IMR-90 (cell line): ENCODE measurements around the gene PRKCA. TPM values are rescaled to one million over a fixed set of nuclear protein-coding genes. Genes with fewer than 3 reads are reported as not detected.

ENCODE experiments used
- ATAC-seq: fragments of 200-7000 bp; cut with Tn5 transposase; 2 replicates; pipeline ENCODE4 v1.9.1; 2020; ENCODE audit warnings: low read depth, mild to moderate bottlenecking, moderate library complexity
- BruUV-seq: library from RNA; stranded (reverse); fragments of 400-500 nt; replicated peaks from 2 replicates; lab custom pipeline; 2021; lab: Mats Ljungman, UMichigan
- CTCF ChIA-PET: fragments of 300-600 bp; formaldehyde crosslinking; extraction: SDS; loops from one replicate; lab custom pipeline; 2021; ENCODE audit warnings: antibody characterized with exemption; lab: Yijun Ruan, JAX
- POLR2A ChIA-PET: fragments of 300-600 bp; sonication (Branson Sonifier 250); formaldehyde crosslinking; loops from one replicate; lab custom pipeline; 2022; ENCODE audit warnings: antibody characterized with exemption; ENCODE audit not compliant: unreplicated experiment; lab: Charles Lee
- DNase-seq: peaks from one replicate; pipeline ENCODE4 v3.0.0; 2013
- H2AFZ ChIP-seq: replicated peaks from 2 replicates; pipeline ENCODE3; 2013; ENCODE audit warnings: low read length, mild to moderate bottlenecking; ENCODE audit not compliant: poor library complexity
- H2AK5ac ChIP-seq: 2 replicates; pipeline ENCODE4 v1.6.1; 2013; ENCODE audit warnings: low read depth, low read length, inconsistent platforms
- H2AK9ac ChIP-seq: replicated peaks from 2 replicates; pipeline ENCODE3; 2013; ENCODE audit warnings: mild to moderate bottlenecking, low read depth, low read length, moderate library complexity; ENCODE audit not compliant: poor library complexity
- H2BK120ac ChIP-seq: 2 replicates; pipeline ENCODE4 v1.6.1; 2013; ENCODE audit warnings: low read depth, low read length, inconsistent platforms
- H2BK15ac ChIP-seq: 3 replicates; pipeline ENCODE4 v1.6.1; 2013; ENCODE audit warnings: low read depth, low read length, inconsistent platforms
- H2BK20ac ChIP-seq: 2 replicates; pipeline ENCODE4 v1.6.1; 2013; ENCODE audit warnings: low read depth, mild to moderate bottlenecking, inconsistent platforms, low read length, moderate library complexity
- H2BK5ac ChIP-seq: 2 replicates; pipeline ENCODE4 v1.6.1; 2013; ENCODE audit warnings: mild to moderate bottlenecking, low read depth, low read length, inconsistent platforms; ENCODE audit not compliant: poor library complexity, severe bottlenecking
- H3K14ac ChIP-seq: replicated peaks from 2 replicates; pipeline ENCODE4 v1.6.1; 2013; ENCODE audit warnings: low read depth, low read length, inconsistent platforms
- H3K18ac ChIP-seq: 2 replicates; pipeline ENCODE4 v1.6.1; 2013; ENCODE audit warnings: low read depth, low read length, control low read depth
- H3K23ac ChIP-seq: 2 replicates; pipeline ENCODE4 v1.6.1; 2013; ENCODE audit warnings: low read depth, low read length, inconsistent platforms
- H3K27ac ChIP-seq: 2 replicates; pipeline ENCODE4 v1.5.1; 2013; ENCODE audit warnings: mild to moderate bottlenecking, control low read depth, low read length; ENCODE audit not compliant: insufficient read depth
- H3K27me3 ChIP-seq: 2 replicates; pipeline ENCODE4 v1.6.1; 2013; ENCODE audit warnings: low read length; ENCODE audit not compliant: control insufficient read depth, insufficient read depth
- H3K36me3 ChIP-seq: 2 replicates; pipeline ENCODE4 v1.6.1; 2013; ENCODE audit warnings: low read length, mixed read lengths; ENCODE audit not compliant: control insufficient read depth, insufficient read depth
- H3K4ac ChIP-seq: 2 replicates; pipeline ENCODE4 v1.6.1; 2013; ENCODE audit warnings: low read depth, low read length, inconsistent platforms
- H3K4me1 ChIP-seq: 2 replicates; pipeline ENCODE4 v1.6.1; 2013; ENCODE audit warnings: low read length, mixed read lengths; ENCODE audit not compliant: control insufficient read depth, insufficient read depth
- H3K4me2 ChIP-seq: 2 replicates; pipeline ENCODE4 v1.6.1; 2013; ENCODE audit warnings: low read depth, mild to moderate bottlenecking, control low read depth, low read length, moderate library complexity
- H3K4me3 ChIP-seq: 2 replicates; pipeline ENCODE4 v1.5.1; 2013; ENCODE audit warnings: low read depth, mild to moderate bottlenecking, control low read depth, low read length, moderate library complexity; ENCODE audit not compliant: insufficient read depth
- H3K56ac ChIP-seq: 2 replicates; pipeline ENCODE4 v1.6.1; 2013; ENCODE audit warnings: low read length, inconsistent platforms; ENCODE audit not compliant: insufficient read depth; ENCODE audit errors: extremely low read depth
- H3K79me1 ChIP-seq, 2 experiments: 2 replicates each; pipeline ENCODE4 v1.6.1; 2013; ENCODE audit warnings: low read length in 2 of 2, inconsistent platforms in 1 of 2, low read depth in 1 of 2
- H3K9ac ChIP-seq: 2 replicates; pipeline ENCODE4 v1.6.1; 2013; ENCODE audit warnings: low read depth, low read length, control low read depth
- H3K9me1 ChIP-seq: 2 replicates; pipeline ENCODE4 v1.6.1; 2013; ENCODE audit warnings: low read length, inconsistent platforms; ENCODE audit not compliant: insufficient read depth
- H3K9me3 ChIP-seq: 2 replicates; pipeline ENCODE4 v1.6.1; 2013; ENCODE audit warnings: low read length; ENCODE audit not compliant: control insufficient read depth, insufficient read depth
- H4K20me1 ChIP-seq: 2 replicates; pipeline ENCODE4 v1.6.1; 2013; ENCODE audit warnings: low read length, inconsistent platforms; ENCODE audit not compliant: insufficient read depth
- H4K5ac ChIP-seq: 2 replicates; pipeline ENCODE4 v1.6.1; 2013; ENCODE audit warnings: mild to moderate bottlenecking, low read depth, low read length, control low read depth
- H4K8ac ChIP-seq, 2 experiments: 2 replicates each; pipeline ENCODE4 v1.6.1; 2013; ENCODE audit warnings: low read depth in 2 of 2, low read length in 2 of 2, control low read depth in 1 of 2, inconsistent platforms in 1 of 2
- H4K91ac ChIP-seq: 2 replicates; pipeline ENCODE4 v1.6.1; 2013; ENCODE audit warnings: low read depth, low read length, inconsistent platforms; ENCODE audit not compliant: insufficient read depth
- BHLHE40 ChIP-seq: fragments of 150-350 bp; IDR thresholded peaks from 2 replicates; pipeline ENCODE4 v1.6.1; 2016; ENCODE audit warnings: mild to moderate bottlenecking, low read depth, low read length
- CEBPB ChIP-seq: IDR thresholded peaks from 2 replicates; pipeline ENCODE4 v1.6.1; 2012; ENCODE audit warnings: low read depth, low read length, improper control_type of control experiment
- CHD1 ChIP-seq: IDR thresholded peaks from 2 replicates; pipeline ENCODE4 v1.6.1; 2012; ENCODE audit warnings: low read depth, low read length, improper control_type of control experiment
- CTCF ChIP-seq: conservative IDR thresholded peaks from 2 replicates; pipeline ENCODE4 v1.5.1; 2012; ENCODE audit warnings: mild to moderate bottlenecking, low read depth, low read length, improper control_type of control experiment
- FOS ChIP-seq: fragments of 150-350 bp; IDR thresholded peaks from 2 replicates; pipeline ENCODE4 v1.6.1; 2016; ENCODE audit warnings: low read depth, low read length
- MAFK ChIP-seq: IDR thresholded peaks from 2 replicates; pipeline ENCODE4 v1.6.1; 2012; ENCODE audit warnings: low read depth, low read length, improper control_type of control experiment
- MAZ ChIP-seq: IDR thresholded peaks from 2 replicates; pipeline ENCODE4 v1.6.1; 2012; ENCODE audit warnings: low read depth, mild to moderate bottlenecking, low read length, improper control_type of control experiment, moderate library complexity, borderline replicate concordance
- MXI1 ChIP-seq: IDR thresholded peaks from 2 replicates; pipeline ENCODE4 v1.6.1; 2012; ENCODE audit warnings: low read depth, mild to moderate bottlenecking, low read length, moderate library complexity, borderline replicate concordance
- NFE2L2 ChIP-seq: fragments of 150-350 bp; IDR thresholded peaks from 2 replicates; pipeline ENCODE4 v1.6.1; 2016; ENCODE audit warnings: low read depth, mild to moderate bottlenecking, low read length
- POLR2A ChIP-seq: IDR thresholded peaks from 2 replicates; pipeline ENCODE4 v1.6.1; 2012; ENCODE audit warnings: mild to moderate bottlenecking, low read depth, low read length
- RAD21 ChIP-seq: IDR thresholded peaks from 2 replicates; pipeline ENCODE4 v1.6.1; 2012; ENCODE audit warnings: low read length, improper control_type of control experiment
- RCOR1 ChIP-seq: IDR thresholded peaks from 2 replicates; pipeline ENCODE4 v1.6.1; 2012; ENCODE audit warnings: mild to moderate bottlenecking, low read length, improper control_type of control experiment; ENCODE audit not compliant: insufficient replicate concordance
- SMC3 ChIP-seq: fragments of 150-350 bp; IDR thresholded peaks from 2 replicates; pipeline ENCODE4 v1.6.1; 2016; ENCODE audit warnings: low read depth, mild to moderate bottlenecking, antibody characterized with exemption, low read length, moderate library complexity
- USF2 ChIP-seq: fragments of 150-350 bp; IDR thresholded peaks from 2 replicates; pipeline ENCODE4 v1.6.1; 2017; ENCODE audit warnings: mild to moderate bottlenecking, antibody characterized with exemption, low read length, low read depth
- WGBS, 2 experiments: methylation state at CpG; one replicate each; pipeline versions ENCODE4 v1.1.5 to v1.1.7; 2013; ENCODE audit warnings: missing lambda C conversion rate in 2 of 2; ENCODE audit not compliant: insufficient read length in 1 of 2; ENCODE audit errors: extremely low coverage in 2 of 2; 5-methylcytosine and 5-hydroxymethylcytosine counted together
- dilution Hi-C: fragments of 300-500 bp; cut with HindIII; formaldehyde crosslinking; loops from one replicate; pipeline ENCODE4 v1.14.3; 2018; ENCODE audit warnings: low sequenced_read_pairs; ENCODE audit not compliant: unreplicated experiment
- in situ Hi-C: fragments of 300-500 bp; cut with MboI; formaldehyde crosslinking; loops from 3 replicates; pipeline ENCODE4 v1.14.3; 2019; ENCODE audit warnings: low sequenced_read_pairs, inconsistent platforms, mixed read lengths
- intact Hi-C: fragments of 100-400 bp; cut with micrococcal nuclease; formaldehyde crosslinking; loops from 2 replicates; pipeline ENCODE4 v1.10.0; 2022
- polyA plus RNA-seq, 3 experiments: library from polyadenylated mRNA; depleted of rRNA; stranded (reverse); fragments of >200 nt; gene quantifications; 2 replicates each; pipeline ENCODE4 v1.2.3, GENCODE V29; 2012; ENCODE audit warnings: low replicate concordance in 1 of 3
- total RNA-seq: library from RNA; depleted of rRNA; stranded (reverse); fragments of >200 nt; gene quantifications from 2 replicates; pipeline ENCODE4 v1.2.3, GENCODE V29; 2012
- TF ChIP-seq, protein P1 (sequence below): fragments of 150-350 bp; IDR thresholded peaks from 2 replicates; pipeline ENCODE4 v1.6.1; 2016; ENCODE audit warnings: low read depth, mild to moderate bottlenecking, low read length, moderate library complexity, borderline replicate concordance

The PRKCA gene
- total and polyA plus RNA-seq, 2 of the 4 experiments (the other 2 are of a cell fraction) = 31.0 to 46.0 TPM

DNA sequence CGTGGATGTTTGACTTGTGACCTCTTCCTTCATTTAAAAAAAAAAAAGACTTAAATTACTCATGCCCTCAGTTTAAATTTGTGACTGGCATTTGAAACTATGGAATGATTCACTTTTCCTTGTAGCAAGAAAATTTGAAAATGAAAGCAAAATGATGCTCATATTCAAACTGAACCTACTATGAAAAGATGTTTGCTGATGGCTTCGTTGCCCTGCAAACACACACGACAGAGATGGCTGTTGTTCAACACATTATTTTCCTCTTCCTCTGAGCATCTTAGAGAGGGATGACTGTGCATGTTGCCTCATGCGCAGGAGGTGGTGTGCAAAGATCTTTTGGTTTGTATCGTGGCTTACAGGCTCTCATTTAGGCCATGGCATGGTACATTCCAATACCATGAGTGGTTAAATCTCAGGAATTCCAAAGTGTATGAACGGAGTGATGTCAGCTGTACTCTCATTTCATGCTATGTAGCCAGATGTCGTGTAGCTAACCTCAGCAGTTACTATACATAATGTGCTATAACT lies 164.5 kb downstream of the PRKCA start:
- peaks cover 37% of the 10 kb centered on the region for H3K4me1 ChIP-seq
- peak overlapping the region; percentile 41; the same call in 1 of the 2 replicates for H3K4me2 ChIP-seq
- H3K23ac ChIP-seq = peak overlapping the region; percentile 10; the same call in 1 of the 2 replicates
- H4K91ac ChIP-seq = peak overlapping the region; percentile 72
- peaks cover 19% of the 10 kb centered on the region for H3K9me1 ChIP-seq
- BruUV-seq = no TSS peak
- H3K4me3 ChIP-seq = peak overlapping the region; percentile 18; the same call in 1 of the 2 replicates
- WGBS, 2 experiments = 0% methylated on average over 1 of the region's 7 CpGs; no CpG with 5 or more reads in 1 of the 2 experiments
- H2AFZ ChIP-seq = peak overlapping the region; percentile 4
- peak overlapping the region; percentile 90 for H2BK5ac ChIP-seq
- H3K9me3 ChIP-seq = no peaks in the 10 kb centered on the region
- peak overlapping the region; percentile 37 for H3K4ac ChIP-seq
- H3K56ac ChIP-seq = peak overlapping the region; percentile 72
- dilution Hi-C loops (no loop called here), in situ Hi-C loops (no loop called here), intact Hi-C loops (loop anchor here (5.0 kb wide), 3 partner anchors 40 to 160 kb away; no protein-coding TSS in a partner anchor)
- H3K9ac ChIP-seq = peak overlapping the region; percentile 46; the same call in 1 of the 2 replicates
- no peak overlapping the region for H2AK9ac ChIP-seq
- H3K27me3 ChIP-seq = no peaks in the 10 kb centered on the region
- H2BK120ac ChIP-seq = peak overlapping the region; percentile 73
- H2BK15ac ChIP-seq = no peak overlapping the region
- H4K8ac ChIP-seq = peak overlapping the region in 1 of 2 experiments; percentile 65; a peak in 3 of 4 replicates
- POLR2A ChIA-PET = no interaction called here
- DNase-seq (peak; percentile 100), ATAC-seq (peak; percentile 78)
- peak overlapping the region; percentile 24; the same call in 1 of the 2 replicates for H3K14ac ChIP-seq
- H4K5ac ChIP-seq = no peak overlapping the region
- H4K20me1 ChIP-seq = no peaks in the 10 kb centered on the region
- CTCF ChIA-PET = no interaction called here
- TF ChIP-seq CHD1 = no peak
- TF ChIP-seq MAFK = peak; percentile 74; the same call in 1 of the 2 replicates
- TF ChIP-seq RAD21 = peak; percentile 23; the same call in 1 of the 2 replicates
- TF ChIP-seq CEBPB = peak; percentile 97
- peak; percentile 91 for TF ChIP-seq FOS
- TF ChIP-seq MAZ = no peak
- no peak for TF ChIP-seq USF2
- TF ChIP-seq MXI1 = peak; percentile 65; the same call in 1 of the 2 replicates
- peak; percentile 86 for TF ChIP-seq BHLHE40
- no peak for TF ChIP-seq CTCF
- TF ChIP-seq RCOR1 = no peak
- peak; percentile 97 for TF ChIP-seq NFE2L2
- no peak for TF ChIP-seq SMC3
- TF ChIP-seq POLR2A = no peak
- TF ChIP-seq, protein P1, sequence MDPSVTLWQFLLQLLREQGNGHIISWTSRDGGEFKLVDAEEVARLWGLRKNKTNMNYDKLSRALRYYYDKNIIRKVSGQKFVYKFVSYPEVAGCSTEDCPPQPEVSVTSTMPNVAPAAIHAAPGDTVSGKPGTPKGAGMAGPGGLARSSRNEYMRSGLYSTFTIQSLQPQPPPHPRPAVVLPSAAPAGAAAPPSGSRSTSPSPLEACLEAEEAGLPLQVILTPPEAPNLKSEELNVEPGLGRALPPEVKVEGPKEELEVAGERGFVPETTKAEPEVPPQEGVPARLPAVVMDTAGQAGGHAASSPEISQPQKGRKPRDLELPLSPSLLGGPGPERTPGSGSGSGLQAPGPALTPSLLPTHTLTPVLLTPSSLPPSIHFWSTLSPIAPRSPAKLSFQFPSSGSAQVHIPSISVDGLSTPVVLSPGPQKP = no peak
- peak overlapping the region; percentile 61 for H2AK5ac ChIP-seq
- H3K36me3 ChIP-seq = no peaks in the 10 kb centered on the region
- H2BK20ac ChIP-seq = peak overlapping the region; percentile 96
- peak overlapping the region; percentile 25 for H3K18ac ChIP-seq
- peak overlapping the region; percentile 18 for H3K27ac ChIP-seq
- peaks cover 30 to 73% of the 10 kb centered on the region in 2 experiments for H3K79me1 ChIP-seq
